ENCODE results near the gene LGI2. TPM values are rescaled to one million over a fixed set of nuclear protein-coding genes. Genes with fewer than 3 reads are reported as not detected.

The LGI2 gene
- total RNA-seq, 2 donors from 2014 or later: 0.05 to 2.8 TPM

- no peak overlapping the region for H3K4me3 ChIP-seq
- no peaks in the 10 kb centered on the region for H3K9me3 ChIP-seq
- TF ChIP-seq, protein P1, sequence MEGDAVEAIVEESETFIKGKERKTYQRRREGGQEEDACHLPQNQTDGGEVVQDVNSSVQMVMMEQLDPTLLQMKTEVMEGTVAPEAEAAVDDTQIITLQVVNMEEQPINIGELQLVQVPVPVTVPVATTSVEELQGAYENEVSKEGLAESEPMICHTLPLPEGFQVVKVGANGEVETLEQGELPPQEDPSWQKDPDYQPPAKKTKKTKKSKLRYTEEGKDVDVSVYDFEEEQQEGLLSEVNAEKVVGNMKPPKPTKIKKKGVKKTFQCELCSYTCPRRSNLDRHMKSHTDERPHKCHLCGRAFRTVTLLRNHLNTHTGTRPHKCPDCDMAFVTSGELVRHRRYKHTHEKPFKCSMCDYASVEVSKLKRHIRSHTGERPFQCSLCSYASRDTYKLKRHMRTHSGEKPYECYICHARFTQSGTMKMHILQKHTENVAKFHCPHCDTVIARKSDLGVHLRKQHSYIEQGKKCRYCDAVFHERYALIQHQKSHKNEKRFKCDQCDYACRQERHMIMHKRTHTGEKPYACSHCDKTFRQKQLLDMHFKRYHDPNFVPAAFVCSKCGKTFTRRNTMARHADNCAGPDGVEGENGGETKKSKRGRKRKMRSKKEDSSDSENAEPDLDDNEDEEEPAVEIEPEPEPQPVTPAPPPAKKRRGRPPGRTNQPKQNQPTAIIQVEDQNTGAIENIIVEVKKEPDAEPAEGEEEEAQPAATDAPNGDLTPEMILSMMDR (IDR thresholded peaks at IDR 0.05): no peak
- TF ChIP-seq POLR2AphosphoS5 (IDR thresholded peaks at IDR 0.05) (no peak), POLR2A (IDR thresholded peaks at IDR 0.05) (no peak)
- H3K27me3 ChIP-seq (replicated peaks; ENCODE audit: insufficient read depth): no peaks in the 10 kb centered on the region
- no peak overlapping the region for H3K27ac ChIP-seq
- no peak for DNase-seq (ENCODE audit: low spot score)
- intact Hi-C loops (cut with DNase I): no loop called here
- no peaks in the 10 kb centered on the region for H3K36me3 ChIP-seq
- H3K4me1 ChIP-seq (replicated peaks): no peaks in the 10 kb centered on the region
- 68% methylated on average over 4 of the region's 4 CpGs for WGBS
These were observed 78.1 kb downstream of the LGI2 start for GRCh38 chr4:24952667-24953066.

GRCh38 chr4:24949970-24950369, 80.8 kb downstream of the LGI2 start:
- no peak overlapping the region for H3K4me3 ChIP-seq
- DNase-seq (ENCODE audit: low spot score): no peak
- TF ChIP-seq POLR2AphosphoS5 (IDR thresholded peaks at IDR 0.05) (no peak), POLR2A (IDR thresholded peaks at IDR 0.05) (no peak)
- TF ChIP-seq, protein P1 (IDR thresholded peaks at IDR 0.05): no peak
- no peak overlapping the region for H3K27ac ChIP-seq
- H3K4me1 ChIP-seq (replicated peaks): no peaks in the 10 kb centered on the region
- H3K27me3 ChIP-seq (replicated peaks; ENCODE audit: insufficient read depth): no peaks in the 10 kb centered on the region
- no peaks in the 10 kb centered on the region for H3K9me3 ChIP-seq
- no peaks in the 10 kb centered on the region for H3K36me3 ChIP-seq
- intact Hi-C loops (cut with DNase I): no loop called here

Other genes starting within 250 kb of the LGI2 start
- 100 to 1,000 TPM; 227 to 300 TPM for gene SOD3, start 235.4 kb downstream of the LGI2 start, total RNA-seq
- 10 to 100 TPM; 14.0 to 19.6 TPM for gene CCDC149, start 117.9 kb downstream of the LGI2 start, total RNA-seq
- gene SEPSECS, start 129.5 kb upstream of the LGI2 start, total RNA-seq: 10 to 100 TPM in 1 of 2 donors, 1 to 10 TPM in 1; 7.4 to 12.3 TPM
- 10 to 100 TPM; 18.7 to 23.9 TPM for gene PI4K2B, start 203.1 kb upstream of the LGI2 start, total RNA-seq

Data from prostate gland (tissue), 2 donors.